Non-pigmented ciliary epithelial cell (primary cell): ENCODE results near the gene FAM118B.
A peak's percentile ranks its signal among the peaks of the same experiment; 100 is the strongest.
"Not testable (repeated sequence)": the region's sequence is repeated elsewhere in the genome, so short reads cannot be mapped to it uniquely, and the experiment has no call there.

ENCODE experiments used
- DNase-seq: peaks from one replicate; pipeline ENCODE4 v3.0.0-alpha.2; 2010; ENCODE audit warnings: low read depth

Gene FAM118B

GRCh38 chr11:126219547-126219946, 8.0 kb downstream of the FAM118B start:
- DNase-seq, result no peak

DNA sequence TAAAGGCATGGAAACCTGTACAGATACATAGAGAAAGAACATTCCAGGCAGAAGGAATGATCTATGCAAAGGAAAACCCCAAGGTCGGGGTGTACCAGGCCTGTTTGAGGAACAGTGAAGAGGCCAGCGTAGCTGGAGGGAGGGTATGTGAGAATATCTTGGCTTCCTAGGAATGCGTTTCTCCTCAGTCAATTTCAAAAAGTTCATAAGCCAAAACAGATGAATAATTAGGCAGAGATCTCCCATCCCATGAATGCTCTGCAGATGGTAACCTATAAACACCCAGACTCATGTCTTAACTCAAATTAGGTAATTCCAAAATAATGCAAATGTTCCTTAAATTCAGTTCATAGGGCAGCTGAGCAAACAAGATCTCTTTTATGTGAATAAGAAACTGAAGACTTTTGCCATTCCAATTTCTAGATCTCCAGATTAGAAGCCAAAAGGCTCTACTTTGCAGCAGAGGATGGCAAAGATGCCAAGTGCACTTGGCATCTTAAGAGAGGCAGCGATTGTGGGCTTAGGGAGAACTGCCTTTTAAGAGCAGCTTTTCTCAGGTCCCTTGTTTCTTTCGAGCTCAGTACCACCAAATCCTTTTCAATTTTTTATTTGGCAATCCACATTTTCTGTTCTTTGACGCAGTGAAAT, 13.2 kb downstream of the FAM118B start:
- no peak for DNase-seq

GRCh38 chr11:126225295-126225665, 13.7 kb downstream of the FAM118B start:
- no peak for DNase-seq

GRCh38 chr11:126226334-126227084, 14.9 kb downstream of the FAM118B start:
- DNase-seq, result no peak

GRCh38 chr11:126229858-126230540, 18.4 kb downstream of the FAM118B start:
- DNase-seq, result no peak

- DNase-seq, result no peak
These were observed 20.3 kb downstream of the FAM118B start for GRCh38 chr11:126231725-126232459.

DNA sequence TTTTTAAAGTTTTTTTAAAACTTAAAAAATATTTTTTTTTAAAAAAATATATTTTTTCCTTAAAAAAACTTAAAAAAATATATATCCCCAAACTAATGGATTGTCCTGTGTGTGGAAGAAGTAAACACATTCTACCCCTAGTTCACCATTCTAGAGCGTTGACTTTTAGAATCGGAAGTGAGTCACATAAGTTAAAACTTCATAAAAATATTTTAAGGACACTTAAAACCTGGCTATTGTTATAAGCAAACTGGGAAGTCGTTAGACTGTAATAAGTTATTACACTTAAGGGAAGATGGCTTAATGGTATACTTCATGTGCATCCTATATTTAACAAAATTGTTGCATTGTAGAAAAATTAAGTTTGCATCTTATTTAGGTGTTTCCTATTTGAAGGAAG, 21.1 kb downstream of the FAM118B start:
- DNase-seq, result no peak

GRCh38 chr11:126233391-126233790, 21.8 kb downstream of the FAM118B start:
- DNase-seq, result peak; percentile 45

DNA sequence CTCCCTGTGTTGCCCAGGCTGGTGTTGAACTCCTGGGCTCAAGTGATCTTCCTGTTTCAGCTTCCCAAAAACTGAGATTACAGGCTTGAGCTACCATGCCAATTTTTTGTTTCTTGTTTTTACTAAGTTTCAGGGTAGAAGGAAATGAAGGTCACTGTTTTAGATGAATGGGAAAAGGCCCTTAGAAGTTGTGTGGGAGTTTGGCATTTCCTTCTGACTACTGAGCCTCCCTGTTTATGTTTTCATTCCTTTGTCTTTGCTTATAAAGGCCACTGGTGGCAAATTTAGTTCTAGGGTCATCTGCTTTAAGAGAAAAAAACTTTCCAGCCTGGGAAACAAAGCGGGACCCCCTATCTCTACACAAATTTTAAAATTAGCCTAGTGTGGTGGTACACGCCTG, 35.1 kb downstream of the FAM118B start:
- no peak for DNase-seq

DNA sequence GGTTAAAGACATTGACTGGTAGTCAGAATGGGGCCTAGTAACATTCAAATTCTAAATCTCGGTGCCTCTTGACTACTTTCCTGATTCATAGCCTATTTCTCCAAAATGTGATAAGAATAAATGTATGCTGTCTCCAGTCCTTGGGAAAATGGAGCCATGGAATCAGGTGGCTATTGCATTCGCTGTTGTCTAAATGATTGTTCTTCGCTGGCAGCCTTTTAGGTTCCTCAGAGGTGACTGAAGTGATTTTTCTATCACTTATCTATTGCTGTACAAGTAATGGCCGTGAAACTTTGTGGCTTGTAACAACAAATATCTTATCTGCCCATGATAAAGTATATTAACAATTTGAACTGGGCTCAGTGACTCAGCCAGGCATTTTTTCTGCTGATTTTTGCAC, 41.7 kb downstream of the FAM118B start:
- DNase-seq, result no peak

GRCh38 chr11:126254819-126255218, 43.2 kb downstream of the FAM118B start:
- DNase-seq, result no peak

GRCh38 chr11:126255507-126255906, 43.9 kb downstream of the FAM118B start:
- DNase-seq, result not testable (repeated sequence)

- no peak for DNase-seq
These were observed 44.6 kb downstream of the FAM118B start for GRCh38 chr11:126256216-126256615.

- DNase-seq, result no peak
These were observed 45.6 kb downstream of the FAM118B start for GRCh38 chr11:126257144-126257543.

DNA sequence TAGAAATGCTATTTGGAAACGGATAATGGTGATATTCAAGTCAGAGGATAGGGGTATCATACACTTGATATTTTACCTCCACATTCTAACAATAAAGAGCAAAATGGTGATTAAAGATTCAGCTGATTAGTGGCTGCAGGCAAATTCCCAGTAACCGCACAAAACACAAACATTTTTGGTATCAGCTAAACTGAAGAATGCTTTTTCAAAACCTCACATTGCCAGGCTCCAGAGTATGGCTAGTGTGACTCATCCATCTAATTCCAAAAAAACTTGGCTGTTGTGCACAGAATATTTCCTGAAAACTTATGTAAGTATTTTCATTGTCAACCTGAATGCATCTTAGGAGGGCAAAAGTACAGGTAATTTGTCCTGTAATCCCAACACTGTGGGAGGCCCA, 46.2 kb downstream of the FAM118B start:
- no peak for DNase-seq

GRCh38 chr11:126262216-126262615, 50.6 kb downstream of the FAM118B start:
- no peak for DNase-seq

- DNase-seq, result no peak
These were observed 51.9 kb downstream of the FAM118B start for GRCh38 chr11:126263489-126263888.

GRCh38 chr11:126265811-126266210, 54.2 kb downstream of the FAM118B start:
- DNase-seq, result no peak

DNA sequence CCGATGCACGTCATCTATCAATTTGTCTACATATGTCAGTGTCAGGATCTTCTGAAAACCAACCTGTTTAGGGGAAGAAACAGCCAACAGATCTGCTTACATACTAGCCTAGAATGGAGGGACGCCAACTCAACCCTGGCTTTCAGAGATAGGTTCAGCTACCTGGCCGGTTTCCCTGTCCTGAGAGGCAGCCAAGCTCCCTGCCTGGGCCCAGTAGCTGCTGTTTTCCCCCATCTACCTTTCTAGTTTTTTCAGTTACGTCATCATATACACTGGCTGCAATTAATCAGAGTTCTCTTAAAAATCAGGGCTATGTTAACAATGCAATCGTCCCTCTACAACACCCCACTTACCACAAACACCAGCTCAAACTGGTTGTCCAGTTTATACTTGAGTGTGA, 56.1 kb downstream of the FAM118B start:
- DNase-seq, result no peak

GRCh38 chr11:126268361-126268707, 56.8 kb downstream of the FAM118B start:
- DNase-seq, result no peak

DNA sequence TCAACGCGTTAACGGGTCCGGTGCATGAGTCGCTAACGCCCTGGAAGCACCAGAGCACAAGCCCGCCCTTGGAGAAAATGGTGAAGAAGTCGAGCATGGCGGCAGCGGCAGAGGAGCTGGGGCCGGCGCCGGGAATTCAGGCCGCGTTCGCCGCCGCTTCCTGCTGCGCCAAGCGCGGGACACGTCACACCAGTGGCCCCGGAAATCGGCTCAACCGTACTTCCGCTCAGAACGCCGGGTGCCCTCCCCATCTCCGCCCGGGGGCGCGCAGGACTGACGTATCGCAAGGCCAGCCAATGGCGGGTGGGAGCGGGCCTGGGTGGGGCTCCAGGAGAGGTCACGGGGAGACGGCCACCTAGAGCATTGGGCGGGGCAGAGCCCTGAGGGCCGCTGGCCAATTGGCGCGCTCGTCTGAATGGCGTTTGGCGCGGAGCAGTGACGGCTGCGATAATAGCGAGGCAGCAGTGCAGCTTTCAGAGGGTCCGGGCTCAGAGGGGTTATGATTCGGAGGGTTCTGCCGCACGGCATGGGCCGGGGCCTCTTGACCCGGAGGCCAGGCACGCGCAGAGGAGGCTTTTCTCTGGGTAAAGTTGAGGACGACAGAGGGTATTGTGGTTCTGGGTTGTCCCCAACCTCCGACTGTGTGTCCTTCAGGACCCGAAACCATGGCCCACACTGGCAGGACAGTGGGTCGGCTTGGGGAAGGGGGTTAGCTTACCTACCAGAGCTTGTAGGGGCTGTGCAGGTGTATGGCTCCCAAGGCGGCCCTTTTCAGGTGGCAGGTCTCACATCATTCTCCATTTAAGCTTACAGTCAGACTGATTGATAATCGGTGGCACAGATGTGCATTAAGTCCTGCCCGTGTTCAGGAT, 57.4 kb downstream of the FAM118B start, which contains the start of the genes FOXRED1 and SRPRA:
Gene FOXRED1 (plus strand): TSS at position 447 of the 872 bp plus-strand sequence. CDS start 53 bp downstream, at position 500.
Gene SRPRA (minus strand): TSS at position 188 of the 872 bp plus-strand sequence. CDS start 91 bp downstream, at position 97.
- DNase-seq, result peak; percentile 93
